ENCODE data around the gene CLK3.
"Not testable (repeated sequence)": the region's sequence is repeated elsewhere in the genome, so short reads cannot be mapped to it uniquely, and the experiment has no call there.

Gene CLK3

GRCh38 chr15:74621936-74622335 is 6.3 kb downstream of the CLK3 start:
- DNase-seq (ENCODE audit: low read depth) = no peak

GRCh38 chr15:74622758-74623157 is 7.1 kb downstream of the CLK3 start:
- no peak for DNase-seq (ENCODE audit: low read depth)

- DNase-seq (ENCODE audit: low read depth) = no peak
Measured at GRCh38 chr15:74624020-74624602, 8.5 kb downstream of the CLK3 start.

GRCh38 chr15:74625693-74626092 is 10.1 kb downstream of the CLK3 start:
- no peak for DNase-seq (ENCODE audit: low read depth)

- no peak for DNase-seq (ENCODE audit: low read depth)
Measured at GRCh38 chr15:74626336-74626735, 10.7 kb downstream of the CLK3 start.

GRCh38 chr15:74626752-74627692 is 11.4 kb downstream of the CLK3 start:
- DNase-seq (ENCODE audit: low read depth) = no peak

GRCh38 chr15:74627766-74628165 is 12.1 kb downstream of the CLK3 start:
- no peak for DNase-seq (ENCODE audit: low read depth)

- no peak for DNase-seq (ENCODE audit: low read depth)
Measured at GRCh38 chr15:74628199-74628598, 12.6 kb downstream of the CLK3 start.

- DNase-seq (ENCODE audit: low read depth) = no peak
Measured at GRCh38 chr15:74628949-74629348, 13.3 kb downstream of the CLK3 start.

GRCh38 chr15:74629696-74630095 is 14.1 kb downstream of the CLK3 start:
- DNase-seq (ENCODE audit: low read depth) = not testable (repeated sequence)

- DNase-seq (ENCODE audit: low read depth) = no peak
Measured at GRCh38 chr15:74630284-74631086, 14.8 kb downstream of the CLK3 start.

- DNase-seq (ENCODE audit: low read depth) = no peak
Measured at GRCh38 chr15:74631087-74631385, 15.4 kb downstream of the CLK3 start.

- no peak for DNase-seq (ENCODE audit: low read depth)
Measured at GRCh38 chr15:74631408-74631807, 15.8 kb downstream of the CLK3 start.

GRCh38 chr15:74631935-74632560 is 16.4 kb downstream of the CLK3 start:
- peak; percentile 45 for DNase-seq (ENCODE audit: low read depth)

- DNase-seq (ENCODE audit: low read depth) = no peak
Measured at GRCh38 chr15:74632601-74633000, 17.0 kb downstream of the CLK3 start.

- no peak for DNase-seq (ENCODE audit: low read depth)
Measured at GRCh38 chr15:74633781-74634180, 18.1 kb downstream of the CLK3 start.

GRCh38 chr15:74635228-74635627 is 19.6 kb downstream of the CLK3 start:
- peak; percentile 61 for DNase-seq (ENCODE audit: low read depth)

- no peak for DNase-seq (ENCODE audit: low read depth)
Measured at GRCh38 chr15:74636984-74637383, 21.3 kb downstream of the CLK3 start.

- DNase-seq (ENCODE audit: low read depth) = no peak
Measured at GRCh38 chr15:74641151-74641550, 25.5 kb downstream of the CLK3 start.

GRCh38 chr15:74642348-74642733 is 26.7 kb downstream of the CLK3 start:
- DNase-seq (ENCODE audit: low read depth) = no peak

- peak; percentile 71 for DNase-seq (ENCODE audit: low read depth)
Measured at GRCh38 chr15:74642734-74643664, 27.4 kb downstream of the CLK3 start.
